ENCODE results near the gene CELA2A.

The CELA2A gene
- long read RNA-seq, donor 1: 0 reads
- long read RNA-seq, donor 2: 0 reads
- long read RNA-seq, donor 3: 0 reads
- long read RNA-seq, donor 4: 0 reads
- long read RNA-seq, donor 5: 0 reads
- long read RNA-seq, donor 6: 0 reads
- long read RNA-seq, donor 7: 0 reads
- long read RNA-seq, donor 8: 0 reads

DNA sequence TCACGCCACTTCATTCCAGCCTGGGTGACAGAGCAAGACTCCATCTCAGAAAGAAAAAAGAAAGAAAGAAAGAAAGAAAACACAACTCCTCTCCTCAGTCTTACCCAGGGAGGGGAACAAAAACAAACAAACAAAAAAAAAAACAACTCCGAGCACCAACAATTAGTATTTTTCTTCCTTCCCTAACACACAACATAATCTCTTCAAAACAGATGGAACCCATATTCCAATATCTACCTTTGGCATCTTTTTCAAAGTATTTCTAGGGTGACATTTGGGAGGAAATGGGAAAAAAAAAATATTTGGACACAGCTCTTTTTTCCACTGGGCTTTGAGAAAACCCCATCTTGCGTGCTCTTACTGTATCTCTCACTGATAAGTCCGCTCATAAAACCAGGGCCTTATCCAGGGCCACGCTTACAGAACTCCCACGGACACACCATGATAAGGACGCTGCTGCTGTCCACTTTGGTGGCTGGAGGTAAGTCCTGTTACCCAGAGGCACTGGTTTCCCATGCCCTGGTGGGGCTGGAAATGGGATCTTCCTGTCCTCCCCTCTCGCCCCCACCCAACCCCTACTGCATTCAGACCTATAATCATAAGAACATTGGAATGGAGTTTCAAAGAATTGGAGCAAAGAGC is at the start of gene CELA2A:
TSS of gene CELA2A (plus strand) at position 420 of the 642 bp plus-strand sequence. CDS start at position 442, 22 bp downstream.
- no peak for DNase-seq

DNA sequence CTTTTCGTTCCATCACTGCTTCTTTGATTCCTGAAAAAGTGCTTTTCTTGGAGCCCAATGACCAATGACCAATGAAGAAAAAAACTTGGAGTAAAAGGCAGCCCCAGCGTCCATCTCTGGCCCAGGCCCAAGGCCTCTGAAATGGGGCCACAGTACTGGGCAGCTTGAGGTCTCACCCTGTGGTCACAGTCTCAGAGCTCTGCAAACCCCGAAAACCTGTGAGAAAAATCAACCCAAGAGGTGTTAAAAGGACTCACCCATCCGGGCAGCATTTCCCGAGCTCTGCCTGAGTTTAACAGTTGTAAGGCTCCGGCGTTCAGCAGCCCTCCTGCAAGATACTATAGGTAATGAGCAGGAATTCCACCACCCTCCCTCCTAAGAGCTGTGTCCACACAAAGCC is 49.0 kb upstream of the CELA2A start:
- no peak for DNase-seq

DNA sequence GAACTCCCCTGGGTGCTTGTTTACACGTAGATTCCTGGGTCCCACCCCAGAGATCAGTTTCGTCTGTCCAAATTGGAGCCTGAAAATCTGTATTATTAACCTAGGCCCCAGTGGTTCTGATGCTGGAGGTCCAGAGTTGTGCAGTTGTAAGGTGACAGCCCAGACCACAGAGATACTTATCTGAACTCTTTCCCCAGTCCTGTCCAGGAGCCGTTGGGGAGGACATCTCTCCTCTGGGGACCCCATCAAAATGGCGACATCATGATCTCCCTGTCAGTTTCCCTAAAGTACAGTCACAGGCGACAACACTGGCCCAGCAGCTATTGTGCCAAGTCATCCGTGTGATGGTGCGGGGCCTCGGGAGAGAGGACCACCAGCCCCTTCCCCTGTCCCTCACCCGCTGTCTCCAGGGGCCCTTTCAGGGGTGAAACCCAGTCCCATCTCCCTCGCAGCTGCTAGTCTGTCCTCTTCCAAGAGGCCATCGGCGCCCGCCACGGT is 47.6 kb upstream of the CELA2A start:
- peak; percentile 74 for DNase-seq

DNA sequence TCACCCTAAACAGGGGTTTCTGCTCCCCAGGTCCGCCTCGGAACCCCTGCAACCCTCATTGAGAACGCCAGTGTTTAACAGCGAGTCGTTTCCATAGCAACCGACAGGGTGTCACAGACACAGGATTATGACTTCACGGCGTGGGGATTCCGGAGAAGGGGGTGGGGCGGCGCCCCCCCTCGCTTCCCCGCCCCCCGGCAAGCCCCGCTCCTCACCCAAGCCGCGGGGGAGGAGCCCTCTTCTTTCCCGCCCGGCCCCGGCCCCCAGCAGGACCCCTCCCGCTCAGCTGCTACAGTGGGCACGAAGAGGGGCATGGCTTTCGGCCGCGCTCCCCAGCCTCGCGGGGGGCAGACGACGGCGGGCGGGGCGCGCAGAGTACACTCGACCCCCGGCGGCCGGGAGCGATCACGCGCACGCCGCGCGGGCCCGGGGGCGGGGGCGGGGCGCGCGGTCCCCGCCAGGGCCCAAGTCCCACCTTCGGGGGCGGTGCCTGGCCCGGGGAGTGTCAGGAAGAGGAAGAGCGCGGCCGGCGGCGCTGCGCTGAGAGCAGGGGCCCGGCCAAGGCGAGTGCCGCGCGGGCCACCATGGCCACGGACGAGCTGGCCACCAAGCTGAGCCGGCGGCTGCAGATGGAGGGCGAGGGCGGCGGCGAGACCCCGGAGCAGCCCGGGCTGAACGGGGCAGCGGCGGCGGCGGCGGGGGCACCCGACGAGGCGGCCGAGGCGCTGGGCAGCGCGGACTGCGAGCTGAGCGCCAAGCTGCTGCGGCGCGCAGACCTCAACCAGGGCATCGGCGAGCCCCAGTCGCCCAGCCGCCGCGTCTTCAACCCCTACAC is 46.9 kb upstream of the CELA2A start, which contains the start of gene EFHD2:
TSS of gene EFHD2 (plus strand) at position 501 of the 835 bp plus-strand sequence. CDS start at position 585, 84 bp downstream.
- peak; percentile 77 for DNase-seq

DNA sequence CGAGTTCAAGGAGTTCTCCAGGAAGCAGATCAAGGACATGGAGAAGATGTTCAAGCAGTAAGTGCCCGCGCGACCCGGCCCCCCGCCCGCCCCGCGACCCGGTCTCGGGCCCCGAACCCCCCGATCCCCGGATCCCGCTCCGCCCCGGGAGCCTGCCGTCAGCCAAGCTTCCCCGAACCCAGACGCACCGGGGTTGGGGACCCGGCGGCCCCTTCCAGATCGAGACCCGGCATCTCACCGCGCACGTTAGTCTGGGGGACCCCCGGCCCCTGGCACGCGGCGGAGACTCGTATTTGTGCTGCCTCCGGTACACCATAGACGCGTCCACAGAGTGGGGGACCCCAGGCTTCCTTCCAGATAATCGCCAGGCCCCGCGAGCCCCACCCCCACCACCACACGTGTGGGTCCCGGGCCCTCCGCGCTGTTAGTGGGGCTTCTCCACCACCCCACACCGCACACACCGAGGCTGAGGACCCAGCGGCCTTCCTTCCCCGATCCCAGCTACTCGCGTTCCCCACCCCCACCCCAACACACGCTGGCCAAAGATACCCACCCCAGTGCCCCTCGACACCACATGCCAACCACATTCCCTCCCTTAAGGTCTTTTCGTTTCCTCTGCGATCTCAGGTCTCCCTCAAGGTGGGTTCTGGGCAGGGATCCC is 46.2 kb upstream of the CELA2A start:
- DNase-seq: no peak

DNA sequence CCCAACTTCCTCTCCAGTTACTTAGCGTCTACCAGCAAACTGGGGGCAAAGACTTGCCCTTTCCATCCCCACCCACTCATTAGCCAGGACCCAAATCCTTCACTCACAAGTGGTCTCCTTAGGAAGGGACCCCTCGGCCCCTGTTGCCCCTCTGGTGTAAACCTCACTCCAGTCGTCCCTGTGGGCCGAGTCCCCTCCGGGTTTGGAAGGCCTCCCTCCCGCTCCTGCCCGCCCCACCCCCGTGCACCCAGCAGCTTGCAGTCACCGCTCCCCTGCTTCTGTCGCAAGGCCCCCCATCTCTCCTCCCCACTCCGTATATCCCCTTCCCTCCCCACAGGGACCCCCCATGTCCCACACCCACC is 45.7 kb upstream of the CELA2A start:
- DNase-seq: no peak

DNA sequence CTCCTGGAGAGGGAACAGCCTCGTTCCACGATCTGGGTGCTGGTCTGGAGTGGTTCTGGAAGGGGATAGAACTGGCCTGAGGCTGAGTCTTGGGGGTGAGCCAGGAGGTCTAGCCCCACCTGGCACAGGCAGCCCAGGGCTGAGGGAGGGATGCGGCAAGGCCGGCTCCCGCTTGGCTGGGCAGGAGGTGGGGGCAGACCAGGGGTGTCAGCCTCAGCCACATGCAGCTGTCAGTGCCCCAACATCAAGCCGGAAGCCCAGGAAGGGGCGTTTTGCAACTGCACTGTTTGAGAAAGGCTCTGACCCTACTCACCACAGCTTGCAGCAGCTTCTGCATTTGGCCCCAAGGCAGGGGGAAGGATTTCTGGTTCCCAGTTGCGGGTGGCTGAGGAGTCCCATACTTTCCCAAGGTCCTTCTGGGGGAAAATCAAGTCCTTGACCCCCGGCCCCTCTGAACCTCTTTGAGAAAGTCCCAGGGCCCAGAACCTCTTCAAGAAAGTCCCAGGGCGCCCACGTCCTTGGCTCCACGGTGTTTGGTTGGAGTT is 44.9 kb upstream of the CELA2A start:
- DNase-seq: no peak

DNA sequence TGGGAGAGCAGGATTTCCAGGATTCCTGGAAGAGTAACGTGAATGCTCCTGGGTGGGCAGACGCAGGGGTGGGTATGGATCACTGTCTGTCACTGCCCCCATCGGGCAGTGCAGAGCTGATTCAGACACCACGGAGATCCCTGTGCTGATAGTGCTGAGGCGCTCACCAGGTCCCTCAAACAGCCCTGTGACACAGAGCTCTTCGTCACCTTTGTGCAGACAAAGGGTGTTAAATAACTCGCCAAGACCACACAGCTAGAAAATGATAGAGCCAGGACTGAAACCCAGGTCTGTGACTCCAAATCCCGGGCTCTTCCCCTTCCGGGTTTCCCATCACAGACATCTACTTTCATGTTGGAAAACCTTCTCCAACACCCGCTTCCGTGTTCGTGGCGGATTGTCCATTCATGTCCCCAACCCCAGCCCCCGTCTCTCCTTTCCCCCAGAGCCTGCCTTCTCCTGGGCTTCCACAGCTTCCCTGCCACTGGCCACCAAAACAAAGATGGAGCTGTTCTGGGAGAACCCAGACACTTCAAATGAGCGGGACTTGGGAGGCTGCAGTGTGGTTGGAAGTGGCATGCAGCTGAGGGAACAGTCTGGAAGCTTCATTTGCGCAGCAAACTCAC is 44.2 kb upstream of the CELA2A start:
- DNase-seq: no peak

DNA sequence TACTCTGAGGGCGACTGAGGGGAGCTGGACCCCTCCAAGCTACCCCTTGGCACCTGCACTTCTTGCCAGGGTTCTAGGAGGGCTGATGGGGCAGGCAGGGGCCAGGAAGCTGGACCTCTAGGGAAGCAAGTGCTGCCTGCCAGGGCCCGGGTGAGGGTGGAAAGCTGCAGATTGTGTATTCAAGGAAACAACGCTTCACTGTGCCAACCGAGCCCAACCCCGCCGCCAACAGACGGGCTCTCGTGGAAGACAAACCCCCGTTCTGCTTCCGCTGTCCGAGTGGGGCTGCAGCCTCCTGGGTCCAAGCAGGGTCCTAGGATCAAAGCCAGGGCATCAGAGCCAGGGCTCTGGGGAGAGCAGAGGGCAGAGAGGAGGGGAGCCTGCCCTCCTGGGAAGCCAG is 43.7 kb upstream of the CELA2A start:
- DNase-seq: no peak

DNA sequence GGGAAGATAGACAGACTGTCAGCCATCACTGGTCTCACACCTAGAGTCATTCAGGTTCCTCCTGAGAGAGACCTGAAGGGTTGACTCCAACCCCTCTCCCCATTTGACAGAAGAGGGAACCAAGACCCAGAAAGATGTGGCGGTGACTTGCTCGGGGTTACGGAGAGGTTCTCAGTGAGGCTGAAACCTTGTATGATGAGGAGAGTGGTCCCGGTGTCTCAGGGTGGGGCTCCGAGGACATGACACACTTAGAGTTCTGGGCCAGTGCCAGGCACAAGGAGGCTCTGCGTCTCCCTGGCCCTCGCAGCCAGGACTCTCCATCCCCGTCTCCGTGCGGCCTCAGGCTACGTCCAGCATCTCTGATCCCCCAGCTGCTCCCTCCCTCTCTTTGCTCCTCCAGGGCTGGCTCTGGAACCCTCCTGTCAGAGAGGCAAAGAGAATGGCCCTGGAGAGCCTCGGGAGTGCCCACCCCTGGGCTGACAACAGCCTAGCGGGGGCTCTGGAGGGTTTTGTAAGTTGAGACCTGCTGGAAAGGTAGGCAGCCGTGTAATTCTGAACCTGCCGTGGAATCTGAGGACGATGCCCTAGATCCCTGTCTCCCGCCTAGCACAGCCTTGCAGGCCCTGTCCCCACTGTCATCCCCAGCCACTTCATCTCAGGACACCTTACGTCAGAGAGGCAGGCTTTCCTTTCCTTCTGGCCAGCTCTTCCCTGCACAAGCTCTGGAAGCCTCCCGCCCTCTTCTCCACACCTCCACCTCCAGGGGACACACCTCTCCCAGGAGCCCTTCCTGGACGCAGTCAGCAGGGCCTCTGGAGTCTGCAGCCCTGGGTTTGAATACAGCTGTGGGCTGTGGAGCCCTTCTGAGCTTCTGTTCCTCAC is 42.7 kb upstream of the CELA2A start:
- no peak for DNase-seq

DNA sequence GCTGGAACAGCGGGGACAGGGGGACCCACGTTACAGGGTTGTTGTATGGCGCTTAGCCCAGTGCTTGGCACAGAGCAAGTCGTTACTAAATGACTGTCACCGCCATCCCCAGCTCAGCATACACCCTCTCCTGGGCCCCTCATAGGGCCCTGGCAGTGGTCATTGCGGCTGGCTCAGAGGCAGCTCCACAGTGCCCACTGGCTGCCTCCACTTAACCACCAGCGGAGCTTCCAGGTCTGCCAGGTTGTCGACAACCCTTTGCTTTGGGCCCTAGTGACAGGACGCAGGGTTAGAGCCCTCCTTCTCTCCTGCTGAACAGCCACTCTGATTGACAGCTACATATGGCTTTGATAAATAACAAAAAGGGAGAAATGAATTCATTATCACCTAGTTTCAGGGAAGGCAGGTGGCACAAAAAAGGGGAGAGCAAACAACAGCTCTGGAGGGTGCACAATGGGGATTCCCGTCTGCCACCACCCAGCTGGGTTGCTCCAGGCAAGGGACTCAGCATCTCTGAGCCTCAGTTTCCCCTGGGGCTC is 42.0 kb upstream of the CELA2A start:
- no peak for DNase-seq

DNA sequence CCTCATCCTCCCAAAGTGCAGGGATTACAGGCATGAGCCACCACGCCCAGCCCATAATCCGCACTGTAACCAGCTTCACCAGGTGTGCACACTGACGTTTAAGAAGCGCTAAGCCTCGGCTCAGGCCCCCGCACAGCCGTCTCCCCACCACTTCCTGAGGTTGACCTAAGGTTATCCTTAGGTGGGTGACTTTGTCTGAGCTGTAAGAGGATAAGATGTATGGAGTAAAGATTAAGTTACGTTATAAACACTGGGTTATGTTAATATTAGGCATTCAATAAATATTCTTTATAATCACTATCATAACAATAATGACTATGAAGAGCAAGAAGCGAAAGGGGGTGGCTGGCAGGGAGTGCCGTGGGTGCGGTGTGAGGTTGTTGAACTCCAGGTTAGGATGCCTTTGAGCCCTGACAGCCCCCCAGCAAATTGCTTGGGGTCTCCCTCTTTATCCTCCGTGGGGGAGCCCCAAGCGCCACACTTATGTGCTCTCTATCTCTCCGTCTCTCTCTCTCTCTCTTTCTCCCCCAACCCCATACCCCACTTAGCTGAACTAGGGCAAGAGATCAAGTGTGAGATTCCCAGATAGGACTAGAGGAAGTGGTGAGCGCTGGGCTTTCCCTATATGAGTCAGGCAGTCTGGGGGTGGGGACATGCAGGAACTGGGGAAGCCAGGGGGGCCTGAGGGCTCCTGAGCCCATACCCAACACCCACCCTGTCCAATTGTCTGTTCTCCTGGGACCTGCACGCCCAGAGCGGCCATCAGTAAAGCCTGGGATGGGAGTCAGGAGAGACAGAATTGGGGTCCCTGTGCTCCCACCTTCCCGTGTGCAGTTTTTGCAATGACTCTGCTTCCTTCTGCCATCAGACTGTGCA is 39.2 kb upstream of the CELA2A start:
- DNase-seq: no peak

DNA sequence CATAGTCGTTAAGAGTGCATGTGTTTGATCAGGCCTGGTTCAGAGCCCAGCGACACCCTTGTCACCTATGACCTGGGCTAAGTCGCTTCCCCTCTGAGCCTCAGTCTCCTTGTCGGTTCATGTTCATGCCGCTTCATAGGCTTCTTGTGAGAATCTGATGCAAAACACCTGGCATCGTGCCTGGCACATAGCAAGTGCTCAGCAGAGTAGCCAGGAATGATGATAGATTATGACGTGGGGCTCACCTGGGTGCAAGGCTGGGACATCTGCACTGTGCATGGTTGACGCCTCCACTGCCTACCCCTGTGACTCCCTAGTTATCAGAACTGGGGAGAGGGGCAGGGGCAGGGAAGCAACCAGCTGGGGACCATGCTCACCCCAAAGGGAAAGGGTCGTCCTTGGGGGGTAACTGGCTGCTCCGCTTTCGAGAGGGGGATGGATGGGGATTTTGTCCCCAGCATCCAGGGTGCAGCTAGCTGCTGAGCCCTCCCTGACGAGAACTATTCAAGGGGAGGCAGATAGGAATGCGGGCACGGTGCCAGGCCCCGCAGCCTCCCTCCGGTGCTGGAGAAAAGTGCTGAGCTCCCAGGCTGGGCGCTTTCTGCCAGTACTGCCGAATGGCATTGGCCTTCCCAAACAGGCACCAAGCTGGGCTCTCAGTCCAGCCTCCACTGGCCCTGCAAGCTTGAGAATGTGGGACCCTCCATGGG is 37.6 kb upstream of the CELA2A start:
- DNase-seq: no peak

DNA sequence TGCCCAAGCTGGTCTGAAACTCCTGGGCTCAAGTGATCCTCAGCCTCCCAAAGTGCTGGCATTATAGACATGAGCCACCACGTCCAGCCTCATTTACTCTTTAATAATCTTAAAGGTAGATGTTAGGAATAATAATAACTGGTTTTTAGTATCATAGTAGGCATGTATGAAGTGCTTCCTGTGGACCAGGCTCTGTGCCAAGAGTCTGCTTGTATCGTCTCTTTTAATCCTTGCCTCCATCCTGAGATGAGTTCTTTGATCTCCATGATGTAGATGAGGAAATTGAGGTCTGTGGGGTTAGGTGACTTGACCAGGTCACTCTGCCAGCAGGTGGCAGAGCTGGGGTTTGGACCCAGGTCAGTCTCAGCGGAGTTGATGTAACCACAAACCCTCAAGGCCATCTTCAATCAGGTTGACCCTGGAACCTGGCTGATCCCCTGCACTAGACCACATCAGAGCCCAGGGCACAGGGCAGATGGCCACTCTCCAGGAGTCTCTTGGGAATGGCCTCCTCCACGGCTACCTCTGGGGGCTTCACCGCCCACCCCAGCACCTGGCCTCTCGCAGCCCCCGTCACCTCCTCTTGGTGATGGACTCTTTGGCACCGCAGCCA is 35.6 kb upstream of the CELA2A start:
- DNase-seq: no peak

DNA sequence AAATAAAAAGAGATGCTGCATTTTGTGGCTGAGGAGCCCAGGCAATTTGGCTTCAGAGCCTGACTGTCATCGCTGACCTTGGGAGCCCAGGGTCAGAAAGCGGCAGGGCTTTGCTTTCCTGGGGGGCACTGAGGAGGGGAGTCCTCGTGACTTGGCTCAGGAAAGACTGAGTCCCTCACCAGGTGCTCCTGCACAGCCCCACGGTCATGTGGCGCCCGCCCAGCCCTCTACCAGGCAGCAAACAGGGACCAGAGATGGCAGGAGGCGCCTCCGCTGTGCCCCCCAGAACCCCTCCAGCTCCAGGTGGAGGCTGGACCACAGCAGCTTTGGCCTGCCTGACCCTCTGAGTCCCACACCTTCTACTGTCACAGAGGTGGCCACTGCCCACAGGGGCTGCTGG is 33.7 kb upstream of the CELA2A start:
- DNase-seq: no peak

DNA sequence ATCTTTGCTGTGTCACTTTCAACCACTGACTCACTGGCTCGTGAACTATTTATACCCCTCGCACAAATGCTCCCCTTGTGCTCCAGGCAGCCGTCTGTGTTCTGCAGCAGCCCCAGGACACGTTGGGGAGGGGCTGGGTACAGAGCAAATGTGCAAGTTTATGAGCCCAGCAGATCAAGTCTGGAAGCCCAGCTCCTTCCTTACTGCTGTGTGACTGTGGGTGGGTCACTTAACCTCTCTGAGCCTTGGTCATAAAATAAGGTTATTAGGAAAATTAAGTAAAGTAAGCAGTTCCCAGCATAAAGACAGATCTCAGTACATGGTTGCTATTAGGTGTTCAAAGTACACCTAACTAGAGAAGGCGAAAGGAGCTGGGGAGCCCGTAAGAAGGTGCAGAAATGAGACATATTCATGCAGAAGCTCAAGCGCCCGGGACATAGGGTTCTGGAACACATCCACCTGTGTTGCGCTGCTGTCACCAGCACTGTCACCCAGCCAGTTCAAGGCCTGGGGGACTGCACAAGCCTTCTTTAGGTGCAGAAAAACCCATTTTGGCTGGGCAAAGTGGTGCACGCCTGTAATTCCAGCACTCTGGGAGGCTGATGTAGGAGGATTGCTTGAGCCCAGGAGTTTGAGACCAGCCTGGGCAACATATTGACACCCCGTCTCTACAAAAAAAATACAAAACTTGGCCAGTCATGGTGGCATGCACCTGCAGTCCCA is 33.0 kb upstream of the CELA2A start:
- no peak for DNase-seq

DNA sequence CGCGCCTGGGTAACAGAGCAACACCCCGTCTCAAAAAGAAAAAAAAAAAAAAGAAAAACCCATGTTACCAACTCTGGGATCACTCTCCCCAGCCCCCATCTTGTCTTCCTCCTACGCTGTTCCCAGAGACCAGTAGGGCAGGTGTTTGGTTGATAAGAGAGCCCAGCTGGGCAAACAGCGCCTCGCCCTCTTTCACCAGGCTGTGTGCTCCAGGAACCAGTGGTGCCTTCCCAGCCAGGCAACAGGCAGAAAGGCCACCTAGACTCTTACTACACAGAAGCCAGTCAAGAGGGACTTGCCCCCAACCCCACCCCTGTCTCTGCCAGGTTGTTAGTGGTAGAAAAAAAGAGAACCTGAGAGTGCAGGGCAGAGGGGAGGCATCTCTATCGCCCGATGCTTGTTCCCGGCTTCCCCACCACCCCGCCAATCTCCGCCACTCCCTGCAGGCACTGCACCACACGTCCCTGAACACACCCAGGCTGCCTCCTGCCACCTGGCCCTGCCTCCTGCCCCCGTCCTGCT is 32.3 kb upstream of the CELA2A start:
- DNase-seq: no peak

DNA sequence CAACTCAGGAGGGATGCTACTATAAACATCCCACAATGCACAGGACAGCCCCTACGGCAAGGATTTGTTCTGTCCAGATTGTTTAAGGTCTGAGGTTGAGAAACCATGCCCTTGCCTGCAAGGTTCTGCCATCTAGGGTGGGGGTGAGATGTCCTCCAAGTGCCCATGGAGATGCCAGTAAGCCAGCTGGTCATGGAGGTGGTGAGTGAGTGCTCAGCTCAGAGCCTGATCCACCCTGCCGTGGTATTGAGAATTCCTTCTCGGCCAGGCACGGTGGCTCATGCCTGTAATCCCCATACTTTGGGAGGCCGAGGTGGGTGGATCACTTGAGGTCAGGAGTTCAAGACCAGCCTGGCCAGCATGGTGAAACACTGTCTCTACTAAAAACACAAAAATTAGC is 31.6 kb upstream of the CELA2A start:
- no peak for DNase-seq

Data from right kidney (tissue), 9 donors.